Thyroid gland (tissue), 4 donors: ENCODE results near the gene DPY19L1.
"Not testable (repeated sequence)": the region's sequence is repeated elsewhere in the genome, so short reads cannot be mapped to it uniquely, and the experiment has no call there.

Experiments
- POLR2A ChIP-seq, 2 donors: fragments of 450-650 bp; IDR thresholded peaks; one replicate each; pipeline ENCODE4 v1.6.1; 2017; ENCODE audit warnings: antibody characterized with exemption in 2 of 2, mild to moderate bottlenecking in 2 of 2, moderate library complexity in 1 of 2
- TF ChIP-seq, protein P1 (sequence below), 6 experiments: fragments of 200-600 bp in 3 of 6; fragments of 450-650 bp in 3 of 6; sonication (generic) in 3 of 6; IDR thresholded peaks; one replicate each; pipeline ENCODE4 v1.5.1; 2016 to 2019; ENCODE audit warnings: antibody characterized with exemption in 6 of 6, mild to moderate bottlenecking in 2 of 6, inconsistent platforms in 1 of 6, moderate library complexity in 1 of 6

DNA sequence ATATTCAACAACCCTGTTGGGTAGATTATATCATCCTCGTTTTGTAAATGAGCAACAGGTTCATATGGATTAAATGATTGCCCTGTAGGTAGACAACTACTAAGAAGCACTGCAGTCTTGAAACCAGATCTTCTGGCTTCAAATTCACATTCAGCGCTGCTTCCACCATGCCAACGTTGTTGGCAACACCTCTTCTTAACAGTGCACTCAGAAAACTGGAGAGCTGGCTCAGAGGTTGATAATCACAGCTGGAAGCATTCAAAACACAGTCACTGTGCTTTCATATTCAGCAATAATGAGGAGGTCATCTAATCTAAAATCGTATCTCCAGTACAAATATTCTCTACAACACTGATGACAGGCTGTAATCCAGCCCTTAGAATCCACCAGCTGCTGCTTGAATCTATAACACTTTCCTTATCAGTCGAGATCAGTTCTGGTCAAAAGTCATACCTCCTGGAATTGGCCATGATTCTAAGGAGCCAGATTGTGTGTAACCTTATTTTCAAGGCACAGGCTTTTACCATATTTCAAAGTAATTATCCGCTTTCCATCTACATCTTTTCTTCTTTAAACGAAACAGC is 91.3 kb downstream of the DPY19L1 start:
- TF ChIP-seq, protein P1, sequence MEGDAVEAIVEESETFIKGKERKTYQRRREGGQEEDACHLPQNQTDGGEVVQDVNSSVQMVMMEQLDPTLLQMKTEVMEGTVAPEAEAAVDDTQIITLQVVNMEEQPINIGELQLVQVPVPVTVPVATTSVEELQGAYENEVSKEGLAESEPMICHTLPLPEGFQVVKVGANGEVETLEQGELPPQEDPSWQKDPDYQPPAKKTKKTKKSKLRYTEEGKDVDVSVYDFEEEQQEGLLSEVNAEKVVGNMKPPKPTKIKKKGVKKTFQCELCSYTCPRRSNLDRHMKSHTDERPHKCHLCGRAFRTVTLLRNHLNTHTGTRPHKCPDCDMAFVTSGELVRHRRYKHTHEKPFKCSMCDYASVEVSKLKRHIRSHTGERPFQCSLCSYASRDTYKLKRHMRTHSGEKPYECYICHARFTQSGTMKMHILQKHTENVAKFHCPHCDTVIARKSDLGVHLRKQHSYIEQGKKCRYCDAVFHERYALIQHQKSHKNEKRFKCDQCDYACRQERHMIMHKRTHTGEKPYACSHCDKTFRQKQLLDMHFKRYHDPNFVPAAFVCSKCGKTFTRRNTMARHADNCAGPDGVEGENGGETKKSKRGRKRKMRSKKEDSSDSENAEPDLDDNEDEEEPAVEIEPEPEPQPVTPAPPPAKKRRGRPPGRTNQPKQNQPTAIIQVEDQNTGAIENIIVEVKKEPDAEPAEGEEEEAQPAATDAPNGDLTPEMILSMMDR (IDR thresholded peaks at IDR 0.05), result not testable (repeated sequence)
- TF ChIP-seq POLR2A (IDR thresholded peaks at IDR 0.05), result not testable (repeated sequence)
